Measurements from ENCODE around the gene ANKRD6.

ANKRD6 gene

GRCh38 chr6:89581689-89582088 lies 148.7 kb downstream of the ANKRD6 start:
- H3K27ac ChIP-seq (ENCODE audit: low read length): no peak overlapping the region
- no peaks in the 10 kb centered on the region for H3K27me3 ChIP-seq (ENCODE audit: control insufficient read depth in 1 of 2, insufficient read depth in 2 of 2, low read length in 2 of 2)
- H3K36me3 ChIP-seq (ENCODE audit: control insufficient read depth in 2 of 2, insufficient read depth in 2 of 2, low read length in 2 of 2): no peaks in the 10 kb centered on the region
- H3K4me1 ChIP-seq (ENCODE audit: control insufficient read depth, insufficient read depth, low read length): no peaks in the 10 kb centered on the region
- no peak overlapping the region for H3K4me3 ChIP-seq (ENCODE audit: low read length in 2 of 2)
- no peaks in the 10 kb centered on the region for H3K9me3 ChIP-seq (ENCODE audit: control insufficient read depth in 2 of 2, low read length in 2 of 2)
- H3K9ac ChIP-seq (ENCODE audit: low read length in 2 of 2): no peak overlapping the region

- Histone ChIP-seq H3K9ac (ENCODE audit: low read length in 2 of 2) (no peak overlapping the region), H3K4me1 (ENCODE audit: control insufficient read depth, insufficient read depth, low read length) (no peaks in the 10 kb centered on the region), H3K27ac (ENCODE audit: low read length) (no peak overlapping the region), H3K9me3 (ENCODE audit: control insufficient read depth in 2 of 2, low read length in 2 of 2) (no peaks in the 10 kb centered on the region), H3K36me3 (ENCODE audit: control insufficient read depth in 2 of 2, insufficient read depth in 2 of 2, low read length in 2 of 2) (no peaks in the 10 kb centered on the region), H3K27me3 (ENCODE audit: control insufficient read depth in 1 of 2, insufficient read depth in 2 of 2, low read length in 2 of 2) (no peaks in the 10 kb centered on the region), H3K4me3 (ENCODE audit: low read length in 2 of 2) (no peak overlapping the region)
These were observed 149.8 kb downstream of the ANKRD6 start for GRCh38 chr6:89582669-89583325.

GRCh38 chr6:89583559-89583958 lies 150.6 kb downstream of the ANKRD6 start:
- no peaks in the 10 kb centered on the region for H3K27me3 ChIP-seq (ENCODE audit: control insufficient read depth in 1 of 2, insufficient read depth in 2 of 2, low read length in 2 of 2)
- H3K27ac ChIP-seq (ENCODE audit: low read length): no peak overlapping the region
- H3K9ac ChIP-seq (ENCODE audit: low read length in 2 of 2): no peak overlapping the region
- H3K4me3 ChIP-seq (ENCODE audit: low read length in 2 of 2): no peak overlapping the region
- H3K4me1 ChIP-seq (ENCODE audit: control insufficient read depth, insufficient read depth, low read length): no peaks in the 10 kb centered on the region
- H3K36me3 ChIP-seq (ENCODE audit: control insufficient read depth in 2 of 2, insufficient read depth in 2 of 2, low read length in 2 of 2): no peaks in the 10 kb centered on the region
- no peaks in the 10 kb centered on the region for H3K9me3 ChIP-seq (ENCODE audit: control insufficient read depth in 2 of 2, low read length in 2 of 2)

- Histone ChIP-seq H3K9me3 (ENCODE audit: control insufficient read depth in 2 of 2, low read length in 2 of 2) (no peaks in the 10 kb centered on the region), H3K36me3 (ENCODE audit: control insufficient read depth in 2 of 2, insufficient read depth in 2 of 2, low read length in 2 of 2) (no peaks in the 10 kb centered on the region), H3K9ac (ENCODE audit: low read length in 2 of 2) (no peak overlapping the region), H3K4me3 (ENCODE audit: low read length in 2 of 2) (no peak overlapping the region), H3K27me3 (ENCODE audit: control insufficient read depth in 1 of 2, insufficient read depth in 2 of 2, low read length in 2 of 2) (no peaks in the 10 kb centered on the region), H3K4me1 (ENCODE audit: control insufficient read depth, insufficient read depth, low read length) (no peaks in the 10 kb centered on the region), H3K27ac (ENCODE audit: low read length) (no peak overlapping the region)
These were observed 151.6 kb downstream of the ANKRD6 start for GRCh38 chr6:89584539-89584938.

GRCh38 chr6:89585154-89585553 lies 152.2 kb downstream of the ANKRD6 start:
- no peaks in the 10 kb centered on the region for H3K36me3 ChIP-seq (ENCODE audit: control insufficient read depth in 2 of 2, insufficient read depth in 2 of 2, low read length in 2 of 2)
- H3K9me3 ChIP-seq (ENCODE audit: control insufficient read depth in 2 of 2, low read length in 2 of 2): no peaks in the 10 kb centered on the region
- H3K4me3 ChIP-seq (ENCODE audit: low read length in 2 of 2): no peak overlapping the region
- no peaks in the 10 kb centered on the region for H3K4me1 ChIP-seq (ENCODE audit: control insufficient read depth, insufficient read depth, low read length)
- no peak overlapping the region for H3K9ac ChIP-seq (ENCODE audit: low read length in 2 of 2)
- no peaks in the 10 kb centered on the region for H3K27me3 ChIP-seq (ENCODE audit: control insufficient read depth in 1 of 2, insufficient read depth in 2 of 2, low read length in 2 of 2)
- no peak overlapping the region for H3K27ac ChIP-seq (ENCODE audit: low read length)

GRCh38 chr6:89589297-89590025 lies 156.5 kb downstream of the ANKRD6 start:
- H3K4me3 ChIP-seq (ENCODE audit: low read length in 2 of 2): no peak overlapping the region
- no peak overlapping the region for H3K27ac ChIP-seq (ENCODE audit: low read length)
- no peak overlapping the region for H3K9ac ChIP-seq (ENCODE audit: low read length in 2 of 2)
- H3K9me3 ChIP-seq (ENCODE audit: control insufficient read depth in 2 of 2, low read length in 2 of 2): no peaks in the 10 kb centered on the region
- H3K36me3 ChIP-seq (ENCODE audit: control insufficient read depth in 2 of 2, insufficient read depth in 2 of 2, low read length in 2 of 2): no peaks in the 10 kb centered on the region
- no peaks in the 10 kb centered on the region for H3K27me3 ChIP-seq (ENCODE audit: control insufficient read depth in 1 of 2, insufficient read depth in 2 of 2, low read length in 2 of 2)
- H3K4me1 ChIP-seq (ENCODE audit: control insufficient read depth, insufficient read depth, low read length): no peaks in the 10 kb centered on the region

GRCh38 chr6:89590133-89590532 lies 157.2 kb downstream of the ANKRD6 start:
- Histone ChIP-seq H3K4me1 (ENCODE audit: control insufficient read depth, insufficient read depth, low read length) (no peaks in the 10 kb centered on the region), H3K27ac (ENCODE audit: low read length) (no peak overlapping the region), H3K9me3 (ENCODE audit: control insufficient read depth in 2 of 2, low read length in 2 of 2) (no peaks in the 10 kb centered on the region), H3K9ac (ENCODE audit: low read length in 2 of 2) (no peak overlapping the region), H3K4me3 (ENCODE audit: low read length in 2 of 2) (no peak overlapping the region), H3K36me3 (ENCODE audit: control insufficient read depth in 2 of 2, insufficient read depth in 2 of 2, low read length in 2 of 2) (no peaks in the 10 kb centered on the region), H3K27me3 (ENCODE audit: control insufficient read depth in 1 of 2, insufficient read depth in 2 of 2, low read length in 2 of 2) (no peaks in the 10 kb centered on the region)

GRCh38 chr6:89591745-89592144 lies 158.8 kb downstream of the ANKRD6 start:
- no peaks in the 10 kb centered on the region for H3K9me3 ChIP-seq (ENCODE audit: control insufficient read depth in 2 of 2, low read length in 2 of 2)
- H3K4me3 ChIP-seq (ENCODE audit: low read length in 2 of 2): no peak overlapping the region
- no peaks in the 10 kb centered on the region for H3K36me3 ChIP-seq (ENCODE audit: control insufficient read depth in 2 of 2, insufficient read depth in 2 of 2, low read length in 2 of 2)
- no peak overlapping the region for H3K27ac ChIP-seq (ENCODE audit: low read length)
- H3K4me1 ChIP-seq (ENCODE audit: control insufficient read depth, insufficient read depth, low read length): no peaks in the 10 kb centered on the region
- H3K27me3 ChIP-seq (ENCODE audit: control insufficient read depth in 1 of 2, insufficient read depth in 2 of 2, low read length in 2 of 2): no peaks in the 10 kb centered on the region
- H3K9ac ChIP-seq (ENCODE audit: low read length in 2 of 2): no peak overlapping the region

GRCh38 chr6:89596056-89596455 lies 163.1 kb downstream of the ANKRD6 start:
- Histone ChIP-seq H3K4me3 (ENCODE audit: low read length in 2 of 2) (no peak overlapping the region), H3K27ac (ENCODE audit: low read length) (no peak overlapping the region), H3K36me3 (ENCODE audit: control insufficient read depth in 2 of 2, insufficient read depth in 2 of 2, low read length in 2 of 2) (no peaks in the 10 kb centered on the region), H3K9ac (ENCODE audit: low read length in 2 of 2) (no peak overlapping the region), H3K9me3 (ENCODE audit: control insufficient read depth in 2 of 2, low read length in 2 of 2) (no peaks in the 10 kb centered on the region), H3K4me1 (ENCODE audit: control insufficient read depth, insufficient read depth, low read length) (no peaks in the 10 kb centered on the region), H3K27me3 (ENCODE audit: control insufficient read depth in 1 of 2, insufficient read depth in 2 of 2, low read length in 2 of 2) (no peaks in the 10 kb centered on the region)

GRCh38 chr6:89596484-89596883 lies 163.5 kb downstream of the ANKRD6 start:
- Histone ChIP-seq H3K27me3 (ENCODE audit: control insufficient read depth in 1 of 2, insufficient read depth in 2 of 2, low read length in 2 of 2) (no peaks in the 10 kb centered on the region), H3K36me3 (ENCODE audit: control insufficient read depth in 2 of 2, insufficient read depth in 2 of 2, low read length in 2 of 2) (no peaks in the 10 kb centered on the region), H3K4me3 (ENCODE audit: low read length in 2 of 2) (no peak overlapping the region), H3K9me3 (ENCODE audit: control insufficient read depth in 2 of 2, low read length in 2 of 2) (no peaks in the 10 kb centered on the region), H3K9ac (ENCODE audit: low read length in 2 of 2) (no peak overlapping the region), H3K27ac (ENCODE audit: low read length) (no peak overlapping the region), H3K4me1 (ENCODE audit: control insufficient read depth, insufficient read depth, low read length) (no peaks in the 10 kb centered on the region)

- Histone ChIP-seq H3K9ac (ENCODE audit: low read length in 2 of 2) (no peak overlapping the region), H3K27ac (ENCODE audit: low read length) (no peak overlapping the region), H3K9me3 (ENCODE audit: control insufficient read depth in 2 of 2, low read length in 2 of 2) (no peaks in the 10 kb centered on the region), H3K36me3 (ENCODE audit: control insufficient read depth in 2 of 2, insufficient read depth in 2 of 2, low read length in 2 of 2) (no peaks in the 10 kb centered on the region), H3K27me3 (ENCODE audit: control insufficient read depth in 1 of 2, insufficient read depth in 2 of 2, low read length in 2 of 2) (no peaks in the 10 kb centered on the region), H3K4me1 (ENCODE audit: control insufficient read depth, insufficient read depth, low read length) (no peaks in the 10 kb centered on the region), H3K4me3 (ENCODE audit: low read length in 2 of 2) (no peak overlapping the region)
These were observed 164.4 kb downstream of the ANKRD6 start for GRCh38 chr6:89597372-89597771.
